Measurements from ENCODE around the gene PDS5A.

GRCh38 chr4:39855909-39856512, 121.7 kb downstream of the PDS5A start:
- TF ChIP-seq CTCF (IDR thresholded peaks at IDR 0.05 in 8 of 11, conservative IDR thresholded peaks at IDR 0.05 in 3 of 11) (no peak), POLR2A (IDR thresholded peaks at IDR 0.05) (no peak)
